Right ventricle myocardium superior (tissue), 1 donor: ENCODE data around the gene SLC25A25. TPM values are rescaled to one million over a fixed set of nuclear protein-coding genes. Genes with fewer than 3 reads are reported as not detected.
A peak's percentile ranks its signal among the peaks of the same experiment; 100 is the strongest.

Source experiments
- ATAC-seq: fragments of 200-7000 bp; cut with Tn5 transposase; one replicate; pipeline ENCODE4 v1.9.1; 2020; ENCODE audit warnings: mild to moderate bottlenecking; ENCODE audit not compliant: poor library complexity
- DNase-seq: peaks from one replicate; pipeline ENCODE4 v3.0.0-alpha.2; 2020
- intact Hi-C: fragments of 100-400 bp; cut with DNase I; formaldehyde crosslinking; loops from one replicate; pipeline ENCODE4 v1.11.2; 2022
- total RNA-seq: library from RNA; stranded (reverse); fragmentation: NEBNext Ultra II Directional; extraction: Animal tissue kit (Norgen Biotek cat#: 25700); gene quantifications from one replicate; pipeline ENCODE4 v1.2.1, GENCODE V29; 2021
- donor health status: DM: no; HTN: yes; CAD: no; lungs with severe emphysema.

Gene SLC25A25
- total RNA-seq, 1 donor from 2014 or later: 5.0 TPM

DNA sequence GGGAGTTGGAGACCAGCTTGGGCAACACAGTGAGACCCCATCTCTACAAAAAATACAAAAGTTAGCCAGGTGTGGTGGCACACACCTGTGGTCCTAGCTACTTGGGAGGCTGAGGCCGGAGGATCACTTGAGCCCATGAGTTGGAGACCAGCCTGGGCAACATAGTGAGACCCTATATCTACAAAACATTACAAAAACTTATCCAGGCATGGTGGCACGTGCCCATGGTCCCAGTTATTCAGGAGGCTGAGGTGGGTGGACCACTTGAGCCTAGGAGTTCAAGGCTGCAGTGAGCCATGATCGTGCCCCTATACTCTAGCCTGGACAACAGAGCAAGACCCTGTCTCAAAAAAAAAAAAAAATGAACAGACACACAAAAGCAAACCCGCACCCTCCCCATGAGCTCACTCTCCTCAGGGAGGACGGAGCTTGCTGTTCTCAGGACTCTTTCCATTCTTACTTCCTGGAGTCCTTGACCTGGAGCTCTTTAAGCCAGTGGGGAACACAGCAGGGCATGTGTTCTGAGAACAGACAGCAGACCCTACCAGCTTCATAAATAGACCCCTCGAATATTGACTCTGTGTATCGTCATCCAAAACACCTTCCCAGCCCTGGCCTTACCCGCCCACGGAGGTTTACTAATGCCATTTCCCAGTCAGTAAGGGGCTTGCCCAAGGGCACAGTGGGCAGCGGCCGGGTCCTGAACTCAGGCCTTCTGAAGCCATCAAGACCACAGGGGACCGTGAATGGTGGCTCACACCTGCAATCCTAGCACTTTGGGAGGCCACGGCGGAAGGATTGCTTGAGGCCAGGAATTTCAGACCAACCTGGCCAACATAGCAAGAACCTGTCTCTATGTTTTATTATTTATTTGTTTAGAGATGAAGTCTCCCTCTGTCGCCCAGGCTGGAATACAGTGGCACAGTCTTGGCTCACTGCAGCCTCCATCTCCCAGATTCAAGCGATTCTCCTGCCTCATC is 48.4 kb downstream of the SLC25A25 start:
- ATAC-seq (no peak), DNase-seq (peak; percentile 27)
- intact Hi-C loops: no loop called here

DNA sequence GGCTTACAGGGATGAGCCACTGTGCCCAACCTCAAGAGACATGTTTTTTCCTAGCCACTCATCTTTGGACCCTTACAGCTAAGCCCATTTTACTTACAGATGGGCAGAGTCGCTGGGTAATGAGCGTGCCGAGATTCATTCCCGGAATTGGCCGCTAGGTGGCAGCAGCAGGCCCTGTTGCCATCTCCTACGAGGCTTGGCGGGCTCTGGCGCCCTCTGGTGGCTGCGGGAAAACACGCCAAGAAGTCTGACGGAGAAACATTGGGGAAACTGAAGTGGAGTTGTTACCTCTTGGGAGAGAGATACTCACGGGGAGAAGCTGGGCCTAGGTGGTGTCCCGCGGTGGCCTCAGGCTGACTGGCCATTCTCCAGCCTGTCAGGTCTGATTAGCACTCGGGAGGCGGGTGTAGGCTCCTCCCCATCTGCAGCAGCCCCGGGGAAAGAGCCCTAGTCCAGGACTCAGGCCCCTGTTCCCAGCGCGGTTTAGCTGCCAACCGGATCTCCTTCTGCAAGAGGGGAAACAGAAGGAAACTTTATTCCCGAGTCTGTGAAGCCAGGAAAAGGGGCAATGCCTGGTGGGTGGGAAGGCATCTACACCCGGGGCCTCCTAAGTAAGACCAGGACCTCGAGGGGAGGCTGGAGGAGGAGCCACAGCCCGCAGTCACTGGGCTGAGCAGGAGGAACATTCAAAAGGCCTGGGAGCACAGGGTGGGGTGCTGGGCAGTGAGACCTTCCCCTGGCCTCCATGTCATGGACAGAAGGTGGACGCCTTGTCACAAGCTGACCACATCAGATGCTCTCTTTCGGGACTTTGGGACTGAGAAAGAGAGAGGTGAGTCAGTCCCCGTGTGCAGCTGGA is 49.8 kb downstream of the SLC25A25 start:
- ATAC-seq (peak; percentile 85), DNase-seq (peak; percentile 96)
- intact Hi-C loops: no loop called here

DNA sequence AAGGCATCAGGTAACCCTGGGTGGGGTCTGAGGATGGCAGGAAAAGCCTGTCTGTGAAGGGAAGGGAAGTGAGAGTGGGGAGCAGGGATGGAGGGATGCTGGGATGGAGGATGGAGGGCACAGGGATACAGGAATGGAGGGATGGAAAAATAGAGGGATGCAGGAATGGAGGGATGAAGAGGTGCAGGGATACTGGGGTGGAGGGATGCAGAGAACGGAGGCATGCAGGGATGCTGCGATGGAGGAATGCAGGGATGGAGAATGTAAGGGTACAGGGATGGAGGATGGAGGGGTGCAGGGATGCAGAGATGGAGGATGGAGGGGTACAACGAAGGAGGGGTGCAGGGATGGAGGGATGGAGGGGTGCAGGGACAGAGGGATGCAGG is 50.4 kb downstream of the SLC25A25 start:
- DNase-seq: no peak
- ATAC-seq: no peak
- intact Hi-C loops: no loop called here

DNA sequence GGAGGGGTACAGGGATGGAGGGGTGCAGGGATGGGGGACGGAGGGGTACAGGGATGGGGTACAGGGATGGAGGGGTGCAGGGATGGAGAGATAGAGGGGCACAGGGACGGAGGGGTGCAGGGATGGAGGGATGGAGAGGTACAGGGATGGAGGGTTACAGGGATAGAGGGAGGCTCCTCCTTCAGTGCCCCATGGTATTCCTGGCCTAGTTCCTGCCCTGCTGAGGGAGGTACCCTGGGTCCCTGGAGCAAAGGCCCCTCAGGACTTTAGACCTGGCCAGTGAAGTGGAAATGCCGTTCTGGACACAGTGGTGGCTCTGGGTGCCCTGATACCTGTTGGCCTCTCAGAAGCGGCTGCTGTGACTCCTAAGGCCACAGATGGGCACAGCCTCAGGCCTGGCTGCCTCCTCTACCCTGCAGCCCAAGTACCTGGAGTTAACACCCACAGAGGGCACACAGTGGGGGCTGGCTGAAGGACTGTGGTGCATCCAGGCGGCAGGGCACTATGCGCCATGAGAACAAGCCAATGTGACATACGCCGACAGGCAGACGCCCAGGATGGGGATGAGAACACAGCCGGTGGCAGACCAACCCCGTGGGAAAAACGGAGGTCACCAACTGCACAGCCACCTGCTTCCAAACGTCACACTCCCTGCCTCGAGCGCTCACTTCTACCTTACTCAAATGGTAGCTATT is 51.1 kb downstream of the SLC25A25 start:
- DNase-seq: peak; percentile 20

DNA sequence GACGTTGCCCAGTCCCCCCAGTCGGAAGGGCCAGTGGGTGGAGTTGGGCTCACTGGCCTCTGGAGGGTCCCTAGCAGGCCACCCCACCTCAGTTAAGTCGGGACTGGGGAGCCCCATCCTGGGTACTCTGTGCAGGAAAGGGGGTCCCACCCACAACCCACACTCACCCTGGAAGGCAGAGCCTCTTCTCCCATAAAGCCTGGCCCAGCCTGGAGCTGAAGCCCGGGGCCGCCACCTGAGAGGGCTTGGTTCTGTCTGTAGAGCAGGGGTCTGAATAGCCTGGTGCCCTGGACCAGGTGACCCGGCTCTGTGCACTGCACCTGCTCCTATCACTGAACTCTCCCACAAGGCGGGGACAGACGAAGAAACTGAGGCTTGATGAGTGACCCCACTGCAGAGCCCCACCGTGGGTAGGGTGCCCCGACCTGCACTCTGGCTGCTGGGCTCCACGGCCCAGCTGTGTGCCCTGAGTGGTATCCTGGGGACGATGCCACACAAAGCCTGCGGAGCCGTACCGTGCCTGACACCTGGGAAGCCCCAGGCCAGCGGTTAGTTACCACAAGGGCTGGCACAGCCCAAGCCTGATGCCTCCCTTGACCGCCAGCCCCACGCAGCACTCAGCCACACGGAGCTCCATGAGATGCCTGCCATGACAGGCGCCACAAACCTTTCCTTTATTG is 52.2 kb downstream of the SLC25A25 start:
- intact Hi-C loops: no loop called here
- ATAC-seq (no peak), DNase-seq (peak; percentile 37)

More for the DNA sequence above, 51.1 kb downstream of the SLC25A25 start:
- no peak for ATAC-seq
- intact Hi-C loops: no loop called here

DNA sequence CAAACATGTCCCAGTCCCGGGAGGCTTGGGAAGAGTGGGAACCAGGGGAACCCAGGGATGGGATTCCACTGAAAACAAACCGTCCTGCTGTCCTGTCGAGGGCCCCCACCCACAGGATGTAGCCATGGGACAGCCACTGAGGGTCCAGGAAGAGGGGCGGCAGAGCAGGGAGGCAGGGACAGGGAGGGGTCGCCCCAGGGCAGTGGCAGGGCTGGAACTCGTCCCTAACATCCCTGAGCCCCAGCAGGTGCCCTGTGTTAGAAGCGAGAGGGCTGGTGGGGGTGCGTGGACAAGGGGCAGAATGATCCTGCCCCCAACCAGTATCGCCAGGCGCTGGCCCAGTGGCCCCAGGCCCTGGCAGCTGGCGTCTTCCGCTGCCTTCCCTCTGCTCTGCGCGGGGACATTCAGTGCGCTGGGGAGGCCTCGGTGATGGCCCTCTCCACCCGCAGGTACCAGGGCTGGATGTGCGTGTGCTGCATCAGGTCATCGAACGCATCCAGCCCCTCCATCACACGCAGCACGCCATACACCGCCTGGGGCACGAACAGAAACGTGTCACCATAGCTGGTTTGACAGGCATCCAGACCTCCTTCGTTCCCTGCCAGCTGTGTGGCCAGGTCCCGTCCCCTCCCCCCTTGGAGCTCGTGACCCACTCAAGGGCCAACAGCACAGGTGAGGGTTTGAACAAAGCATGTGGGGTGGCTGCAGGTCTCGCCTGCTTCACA is 52.9 kb downstream of the SLC25A25 start:
- intact Hi-C loops: no loop called here
- ATAC-seq (no peak), DNase-seq (peak; percentile 30)

DNA sequence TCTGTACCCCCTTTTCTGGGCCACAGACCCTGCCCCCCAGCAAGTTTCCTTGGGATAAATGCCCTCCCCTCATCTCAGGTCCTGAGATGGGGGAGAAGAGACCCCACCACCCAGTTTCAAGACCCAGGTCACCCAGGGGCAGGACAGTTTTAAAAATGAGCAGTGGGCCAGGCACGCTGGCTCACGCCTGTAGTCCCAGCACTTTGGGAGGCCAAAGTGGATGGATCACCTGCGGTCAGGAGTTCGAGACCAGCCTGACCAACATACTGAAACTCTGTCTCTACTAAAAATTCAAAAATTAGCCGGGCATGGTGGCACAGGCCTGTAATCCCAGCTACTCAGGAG is 53.4 kb downstream of the SLC25A25 start:
- intact Hi-C loops: no loop called here
- ATAC-seq (no peak), DNase-seq (peak; percentile 8)

DNA sequence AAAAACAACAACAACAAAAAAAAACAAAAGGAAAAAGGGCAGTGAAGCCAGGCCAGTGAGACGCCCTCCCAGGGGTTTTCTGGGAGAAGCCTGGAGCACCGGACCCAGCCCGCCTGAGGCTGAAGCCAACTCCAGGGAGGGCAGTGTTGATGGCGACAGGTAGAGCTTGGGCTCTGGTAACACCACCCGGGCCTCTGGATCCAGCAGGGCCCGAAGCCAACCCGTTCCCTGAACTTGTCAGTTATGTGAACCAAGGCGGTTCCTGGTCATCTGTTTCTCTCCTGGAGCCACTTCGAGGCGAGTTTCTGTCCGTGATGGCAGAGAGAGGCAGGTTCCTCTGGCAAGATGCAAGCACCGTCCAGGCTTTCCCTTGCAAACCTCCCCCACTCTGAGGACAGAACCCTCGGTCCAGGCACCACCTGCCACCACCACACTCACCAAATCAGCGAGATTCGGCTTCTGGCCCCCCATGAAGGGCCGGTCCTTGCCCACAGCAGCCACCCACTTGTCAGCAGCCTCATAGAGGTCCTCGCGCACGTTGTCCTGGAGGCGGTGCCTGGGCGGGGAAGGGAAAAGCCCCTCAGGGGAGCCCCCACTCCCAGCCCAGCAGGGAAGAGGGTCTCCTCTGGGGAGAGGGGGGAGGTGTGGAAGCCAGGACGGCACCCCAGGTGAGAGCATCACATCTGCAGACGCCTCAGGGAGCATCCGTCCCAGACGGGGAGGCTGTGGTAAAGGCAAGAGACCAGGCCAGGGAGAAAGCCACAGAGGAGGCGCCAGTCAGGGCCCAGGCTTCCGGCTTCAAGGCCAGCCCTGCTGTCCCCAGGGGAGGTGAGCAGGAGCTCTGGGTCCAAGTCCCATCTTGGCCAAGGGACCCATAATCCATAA is 54.1 kb downstream of the SLC25A25 start:
- DNase-seq: peak; percentile 32
- ATAC-seq: no peak
- intact Hi-C loops: no loop called here

DNA sequence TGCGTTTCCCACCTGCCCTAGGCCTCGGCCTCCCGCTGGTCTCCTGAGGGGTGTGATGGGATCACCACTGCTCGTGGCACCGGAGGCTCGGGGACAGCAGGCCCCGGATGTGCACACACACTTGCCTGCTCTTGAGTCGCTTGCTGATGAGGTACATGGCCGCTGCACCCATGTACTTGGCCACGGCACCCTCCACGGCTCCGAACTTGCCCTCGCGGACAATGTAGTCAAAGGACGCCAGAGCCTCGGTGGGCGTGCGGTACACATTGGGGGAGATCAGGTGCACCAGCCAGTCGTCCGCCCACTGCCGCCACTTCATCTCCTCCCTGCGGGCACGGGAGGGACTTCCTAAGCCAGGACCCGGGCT is 54.8 kb downstream of the SLC25A25 start:
- DNase-seq (peak; percentile 34), ATAC-seq (no peak)
- intact Hi-C loops: no loop called here

DNA sequence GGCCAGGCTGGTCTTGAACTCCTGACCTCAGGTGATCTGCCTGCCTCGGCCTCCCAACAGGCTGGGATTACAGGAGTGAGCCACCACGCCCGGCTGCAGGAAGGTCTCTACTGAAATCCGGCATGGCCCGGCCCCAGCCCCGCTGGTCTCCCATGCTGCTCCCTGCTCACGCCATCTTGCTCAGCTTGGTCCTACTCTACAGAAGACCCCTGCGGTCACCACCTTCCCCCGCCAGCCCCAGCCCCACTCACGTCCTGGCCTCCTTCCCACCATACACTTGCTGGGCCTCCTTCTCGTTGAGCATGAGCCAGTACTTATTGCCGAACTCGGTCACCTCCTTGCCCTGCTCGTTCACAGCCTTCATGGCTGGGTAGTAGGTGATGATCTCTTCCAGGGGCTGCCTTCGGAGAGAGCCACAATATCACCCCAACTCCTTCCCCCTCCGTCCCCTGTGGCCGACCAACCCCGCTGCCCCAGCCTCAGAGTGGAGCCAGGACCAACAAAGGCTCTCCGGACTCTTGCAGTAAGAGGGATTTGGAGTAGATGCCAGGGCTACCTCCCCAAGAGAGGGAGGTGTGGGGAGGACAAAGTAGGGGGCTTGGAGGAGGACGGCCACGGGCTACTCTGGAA is 55.5 kb downstream of the SLC25A25 start:
- DNase-seq: peak; percentile 35
- intact Hi-C loops: no loop called here
- ATAC-seq: no peak

DNA sequence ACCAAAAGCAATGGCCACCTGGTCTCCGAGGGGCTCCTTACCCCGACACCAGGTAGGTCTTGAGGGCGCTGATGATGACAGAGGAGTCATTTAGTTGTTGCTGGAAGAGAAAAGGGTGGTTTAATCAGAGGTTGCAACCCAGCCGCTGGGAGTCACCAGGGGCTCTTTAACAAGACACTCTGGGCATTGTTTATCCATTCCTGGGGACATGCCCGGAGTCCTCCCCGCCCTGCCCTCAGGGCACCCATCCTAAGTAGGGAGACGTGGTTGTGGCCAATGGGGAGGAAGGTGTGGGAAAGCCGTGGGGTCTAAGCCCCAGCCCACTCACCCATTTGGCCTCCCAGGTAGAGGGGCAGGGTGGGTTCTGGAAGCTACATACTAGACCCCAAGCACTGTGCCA is 56.4 kb downstream of the SLC25A25 start:
- DNase-seq: peak; percentile 20
- no peak for ATAC-seq
- intact Hi-C loops: no loop called here

DNA sequence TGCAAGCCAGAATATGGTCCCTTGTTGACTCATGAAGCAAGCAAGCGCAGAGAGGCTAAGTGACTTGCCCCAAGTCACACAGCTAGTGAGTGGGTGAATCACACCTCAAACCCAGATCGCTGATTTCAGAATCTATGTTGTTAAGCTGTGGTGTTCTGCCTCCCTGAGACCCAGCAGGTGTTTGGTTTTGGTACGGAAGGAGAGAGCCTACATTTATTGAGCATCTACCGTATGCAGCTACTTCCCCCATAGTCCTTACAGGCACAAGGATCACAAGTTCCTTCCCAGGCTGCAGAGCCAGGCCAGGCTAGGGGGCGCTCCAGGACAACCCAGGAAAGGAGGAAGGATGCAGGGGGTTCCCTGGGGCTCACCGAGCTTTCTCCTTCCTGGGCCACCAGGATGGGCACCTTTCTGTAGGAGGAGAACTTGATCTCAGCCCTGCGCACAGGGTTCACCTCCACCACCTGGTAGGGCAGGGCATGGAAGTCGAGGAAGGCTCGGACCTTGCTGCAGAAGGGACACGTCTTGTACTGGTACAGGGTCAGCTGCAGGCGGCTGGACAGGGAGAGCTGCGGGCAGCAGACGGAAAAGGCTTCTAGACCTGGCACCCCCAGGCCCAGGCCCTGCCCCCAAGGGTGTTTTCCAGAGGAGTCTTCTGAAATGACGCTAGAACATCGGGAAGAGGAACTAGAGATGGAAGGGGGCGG is 57.0 kb downstream of the SLC25A25 start:
- DNase-seq (peak; percentile 77), ATAC-seq (no peak)
- intact Hi-C loops: no loop called here

DNA sequence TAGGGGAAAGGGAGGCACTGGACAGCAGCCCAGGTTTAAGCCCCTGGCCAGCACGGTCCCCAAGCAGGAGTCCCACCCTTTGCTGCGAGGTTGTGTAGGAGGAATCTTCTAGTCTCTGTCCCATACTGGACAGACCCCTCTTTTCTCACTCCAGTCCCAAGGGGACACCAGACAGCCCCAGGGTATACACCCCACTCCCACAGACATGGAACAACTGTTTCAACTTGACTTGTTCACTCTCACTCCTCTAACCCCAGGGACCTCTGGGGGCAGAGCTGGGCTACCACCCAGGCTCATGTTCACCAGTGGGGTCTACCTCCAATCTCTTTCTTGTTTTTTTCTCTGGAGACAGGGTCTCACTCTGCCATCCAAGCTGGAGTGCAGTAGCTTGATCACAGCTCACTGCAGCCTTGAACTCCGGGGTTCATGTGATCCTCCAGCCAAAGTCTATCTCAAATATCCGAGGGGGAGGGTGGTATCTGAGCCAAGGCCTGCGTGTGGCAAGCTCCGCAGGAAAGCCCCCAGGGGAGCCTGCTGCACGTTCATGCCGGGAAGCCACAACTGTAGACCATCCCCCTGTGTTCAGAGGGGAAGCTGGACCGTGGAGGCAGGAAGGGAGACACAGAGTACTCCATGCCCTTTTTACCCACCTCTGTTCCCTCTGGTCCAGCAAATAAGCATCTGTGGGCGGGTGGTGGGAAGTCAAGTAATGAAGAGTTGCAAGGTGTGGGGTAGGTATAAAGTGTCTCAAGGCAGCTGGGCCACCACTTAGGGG is 57.7 kb downstream of the SLC25A25 start:
- DNase-seq: peak; percentile 35
- no peak for ATAC-seq

DNA sequence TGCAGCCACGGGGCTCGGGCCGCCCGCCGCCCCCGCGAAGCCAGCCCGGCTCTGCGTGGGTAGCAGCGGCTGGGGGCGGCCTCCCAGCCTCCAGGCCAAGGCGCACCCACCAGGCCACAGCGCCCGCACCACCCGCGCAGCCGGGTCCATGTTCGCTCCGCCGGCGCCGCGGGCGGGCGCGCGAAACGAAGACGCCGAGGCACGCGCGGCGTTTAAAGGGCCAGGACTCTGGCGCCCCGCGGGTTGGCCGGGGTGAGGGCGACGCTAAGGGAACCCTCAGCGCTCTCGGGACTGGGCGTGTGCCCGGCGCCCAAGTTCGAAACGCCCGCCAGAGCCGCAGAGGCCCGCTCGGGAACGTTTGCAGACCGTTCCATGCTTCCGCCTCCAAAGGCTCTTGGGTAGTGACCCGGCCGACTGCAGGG is 59.5 kb downstream of the SLC25A25 start, which contains the start of gene PTGES2:
PTGES2 (minus strand) TSS at position 162 of the 422 bp plus-strand sequence; CDS start at position 150, 12 bp downstream.
- DNase-seq: peak; percentile 92
- intact Hi-C loops: no loop called here
- peak; percentile 92 for ATAC-seq

More for the DNA sequence above, 57.7 kb downstream of the SLC25A25 start:
- intact Hi-C loops: no loop called here
